GM23248 (cell line): ENCODE results near the gene PLEKHA6. TPM values are rescaled to one million over a fixed set of nuclear protein-coding genes. Genes with fewer than 3 reads are reported as not detected.

Source experiments
- DNase-seq: peaks from one replicate; pipeline ENCODE4 v3.0.0-alpha.2; 2015
- H2AFZ ChIP-seq: fragments of 200-600 bp; sonication (generic); 2 replicates; pipeline ENCODE4 v1.6.1; 2016; ENCODE audit warnings: antibody characterized with exemption
- H3F3A ChIP-seq: fragments of 200-600 bp; sonication (generic); 2 replicates; pipeline ENCODE4 v1.6.1; 2016; ENCODE audit warnings: mild to moderate bottlenecking, antibody characterized with exemption, mixed run types; ENCODE audit not compliant: insufficient read depth
- H3K27ac ChIP-seq: fragments of 200-600 bp; sonication (generic); 2 replicates; pipeline ENCODE4 v1.5.1; 2016; ENCODE audit warnings: mild to moderate bottlenecking
- H3K27me3 ChIP-seq: fragments of 200-600 bp; sonication (generic); replicated peaks from 2 replicates; pipeline ENCODE4 v1.6.1; 2016; ENCODE audit warnings: mild to moderate bottlenecking; ENCODE audit not compliant: insufficient read depth
- H3K36me3 ChIP-seq: fragments of 200-600 bp; sonication (generic); 2 replicates; pipeline ENCODE4 v1.6.1; 2016; ENCODE audit warnings: low read depth, mild to moderate bottlenecking
- H3K4me1 ChIP-seq: fragments of 200-600 bp; sonication (generic); 2 replicates; pipeline ENCODE4 v1.6.1; 2016; ENCODE audit warnings: mild to moderate bottlenecking; ENCODE audit not compliant: insufficient read depth
- H3K4me2 ChIP-seq: fragments of 200-600 bp; sonication (generic); one replicate; pipeline ENCODE4 v1.6.1; 2016; ENCODE audit warnings: mild to moderate bottlenecking; ENCODE audit not compliant: unreplicated experiment
- H3K4me3 ChIP-seq: fragments of 200-600 bp; sonication (generic); 2 replicates; pipeline ENCODE4 v1.5.1; 2016; ENCODE audit warnings: mild to moderate bottlenecking
- H3K79me2 ChIP-seq: fragments of 200-600 bp; sonication (generic); 2 replicates; pipeline ENCODE4 v1.6.1; 2016; ENCODE audit warnings: mild to moderate bottlenecking; ENCODE audit not compliant: insufficient read depth
- H3K9ac ChIP-seq: fragments of 200-600 bp; sonication (generic); 2 replicates; pipeline ENCODE4 v1.6.1; 2016; ENCODE audit warnings: mild to moderate bottlenecking
- H3K9me2 ChIP-seq: fragments of 200-600 bp; sonication (generic); 2 replicates; pipeline ENCODE4 v1.6.1; 2016; ENCODE audit warnings: mixed run types, mild to moderate bottlenecking, moderate library complexity; ENCODE audit not compliant: insufficient read depth
- H3K9me3 ChIP-seq: fragments of 200-600 bp; sonication (generic); one replicate; pipeline ENCODE4 v1.6.1; 2017; ENCODE audit warnings: low read depth
- H4K20me1 ChIP-seq: fragments of 200-600 bp; sonication (generic); 2 replicates; pipeline ENCODE4 v1.6.0; 2016; ENCODE audit not compliant: insufficient read depth
- EZH2 ChIP-seq: fragments of 200-600 bp; sonication (generic); IDR thresholded peaks from 2 replicates; pipeline ENCODE4 v1.6.1; 2018; ENCODE audit warnings: antibody characterized with exemption, mild to moderate bottlenecking; ENCODE audit not compliant: insufficient read depth, poor library complexity, severe bottlenecking
- EZH2phosphoT487 ChIP-seq: fragments of 200-600 bp; sonication (generic); IDR thresholded peaks from 2 replicates; pipeline ENCODE4 v1.6.1; 2018; ENCODE audit warnings: antibody characterized with exemption, moderate library complexity, mild to moderate bottlenecking, low read depth; ENCODE audit not compliant: insufficient read depth
- WGBS, 2 experiments: methylation state at CpG; one replicate each; pipeline ENCODE4 v1.1.6; 2015 to 2017; ENCODE audit warnings: low lambda C conversion rate in 2 of 2, low coverage in 1 of 2; ENCODE audit errors: missing lambda C conversion rate in 2 of 2; 5-methylcytosine and 5-hydroxymethylcytosine counted together
- in situ Hi-C: fragments of 300-500 bp; cut with MboI; formaldehyde crosslinking; loops from 2 replicates; pipeline ENCODE4 v1.15.0; 2020
- polyA plus RNA-seq: library from polyadenylated mRNA; unstranded; fragments of >200 nt; fragmentation: Nextera tagmentation; extraction: Ambion mirVana; gene quantifications from 2 replicates; pipeline ENCODE4 v1.2.1, GENCODE V29; 2016
- total RNA-seq: library from RNA; depleted of rRNA; stranded (reverse); fragments of >200 nt; shearing (Covaris generic); gene quantifications from 2 replicates; pipeline ENCODE4 v1.2.3, GENCODE V29; 2014

The PLEKHA6 gene
- total and polyA plus RNA-seq, 2 experiments from 2014 or later: 4.5 to 7.3 TPM

DNA sequence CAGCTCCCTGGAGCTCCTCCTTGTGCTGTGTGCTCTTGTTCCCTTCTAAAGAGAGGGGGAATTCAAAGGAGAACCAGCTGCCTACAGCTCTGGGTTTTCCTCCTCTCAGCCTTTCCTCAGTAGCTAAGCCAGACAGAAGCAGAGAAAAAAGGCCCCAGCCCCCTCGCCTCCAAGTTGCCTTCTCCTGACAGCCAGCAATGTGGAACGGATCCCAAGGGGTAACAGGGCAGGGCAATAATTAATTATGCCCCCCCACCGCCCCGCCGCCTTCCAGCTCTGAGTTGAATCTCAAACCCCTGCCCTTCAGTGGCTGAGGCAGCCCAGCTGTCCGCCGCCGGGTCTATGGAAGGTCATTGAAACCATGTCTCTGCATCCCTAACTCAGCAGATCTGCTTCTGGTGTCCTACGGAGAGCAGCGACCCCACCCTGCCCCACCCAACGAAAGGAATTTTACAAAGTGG, 76.9 kb downstream of the PLEKHA6 start:
- Histone ChIP-seq H3K36me3 (no peaks in the 10 kb centered on the region), H4K20me1 (no peaks in the 10 kb centered on the region), H3K4me3 (no peak overlapping the region), H3K79me2 (no peaks in the 10 kb centered on the region), H3K9me2 (no peaks in the 10 kb centered on the region), H3K4me1 (peaks cover 13% of the 10 kb centered on the region), H3F3A (0 out of 2 replicates have a peak, but pooled peaks cover 8% of the 10 kb centered on the region), H3K4me2 (no peak overlapping the region), H3K27ac (no peak overlapping the region), H3K9ac (no peak overlapping the region), H3K9me3 (no peaks in the 10 kb centered on the region), H2AFZ (no peak overlapping the region), H3K27me3 (no peaks in the 10 kb centered on the region)
- in situ Hi-C loops: no loop called here
- WGBS, 2 experiments: 60 to 61% methylated on average over 10 to 11 of the region's 11 CpGs
- no peak for DNase-seq
- no peak for TF ChIP-seq EZH2phosphoT487
- TF ChIP-seq EZH2: no peak

DNA sequence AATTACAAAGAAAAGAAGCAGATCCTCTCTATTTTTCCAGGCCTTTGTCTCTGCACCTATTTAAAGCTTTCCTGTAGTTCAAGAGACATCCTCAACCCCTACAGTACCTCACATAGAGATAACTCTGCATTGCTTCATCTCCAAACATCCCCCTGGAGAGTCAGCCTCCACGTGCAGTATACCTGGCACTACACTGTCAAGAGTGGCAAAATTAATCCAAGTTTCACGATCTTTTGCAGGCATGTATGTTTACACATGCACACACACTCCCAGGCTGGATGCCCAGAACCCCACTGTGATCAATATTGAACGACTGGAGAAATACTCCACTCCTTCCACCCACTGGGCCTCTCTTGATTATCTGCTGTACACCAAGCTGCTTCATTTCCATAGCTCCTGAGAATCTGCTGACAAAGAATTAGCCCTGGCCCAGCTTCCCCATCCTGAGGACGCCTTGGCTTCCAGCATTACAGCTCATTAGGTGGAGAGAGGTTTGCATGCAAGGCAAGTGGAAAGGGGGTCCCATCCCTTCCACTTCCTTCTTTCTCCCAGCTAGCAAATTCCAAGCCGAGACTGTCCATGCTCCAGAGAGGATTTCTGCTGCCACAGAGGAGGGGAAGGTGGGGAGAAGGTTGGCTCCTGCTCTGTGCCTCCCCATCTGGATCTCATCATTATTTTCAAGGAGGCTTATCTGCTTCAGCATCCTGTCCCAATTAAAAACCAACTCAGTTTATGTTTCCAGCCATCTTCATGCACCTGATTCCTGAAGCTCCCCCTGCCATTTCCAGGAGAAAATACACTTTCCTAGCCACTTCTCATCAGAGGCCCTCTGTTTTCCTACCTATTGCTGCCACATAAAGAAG, 79.4 kb downstream of the PLEKHA6 start:
- H4K20me1 ChIP-seq: no peaks in the 10 kb centered on the region
- no peak overlapping the region for H3K9ac ChIP-seq
- no peaks in the 10 kb centered on the region for H3K79me2 ChIP-seq
- in situ Hi-C loops: no loop called here
- H3K4me1 ChIP-seq: no peaks in the 10 kb centered on the region
- H3K27ac ChIP-seq: no peak overlapping the region
- TF ChIP-seq EZH2phosphoT487: no peak
- no peaks in the 10 kb centered on the region for H3K9me3 ChIP-seq
- no peaks in the 10 kb centered on the region for H3K9me2 ChIP-seq
- 51 to 61% methylated on average over 5 of the region's 5 CpGs for WGBS, 2 experiments
- no peak for DNase-seq
- no peak overlapping the region for H2AFZ ChIP-seq
- no peaks in the 10 kb centered on the region for H3K36me3 ChIP-seq
- no peaks in the 10 kb centered on the region for H3F3A ChIP-seq
- H3K27me3 ChIP-seq: no peaks in the 10 kb centered on the region
- H3K4me2 ChIP-seq: no peak overlapping the region
- H3K4me3 ChIP-seq: no peak overlapping the region

DNA sequence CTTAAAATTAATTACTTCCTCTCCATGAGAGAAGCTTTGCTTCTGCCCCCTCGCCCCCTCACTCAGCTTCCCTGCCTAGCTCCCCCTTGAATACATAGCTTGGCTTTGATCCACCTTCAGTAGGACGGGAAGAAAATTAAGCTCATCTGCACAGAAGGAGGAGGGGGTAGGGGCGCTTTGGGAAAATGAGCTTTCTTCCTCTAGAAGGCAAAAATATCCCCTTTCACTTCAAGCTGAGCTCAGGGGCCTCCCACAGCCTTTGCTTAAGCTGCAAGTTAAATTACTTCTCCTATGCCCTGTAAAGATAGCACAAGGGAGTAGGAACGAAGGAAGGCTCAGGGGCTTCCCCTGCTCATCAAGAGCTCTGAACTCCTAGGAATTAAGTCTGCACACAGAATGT, 80.8 kb downstream of the PLEKHA6 start:
- TF ChIP-seq EZH2 (no peak), EZH2phosphoT487 (no peak)
- 66 to 67% methylated on average over 4 of the region's 4 CpGs for WGBS, 2 experiments
- in situ Hi-C loops: no loop called here
- Histone ChIP-seq H2AFZ (no peak overlapping the region), H3K4me2 (no peak overlapping the region), H4K20me1 (no peaks in the 10 kb centered on the region), H3K27ac (no peak overlapping the region), H3K36me3 (no peaks in the 10 kb centered on the region), H3K9me2 (no peaks in the 10 kb centered on the region), H3K4me1 (no peaks in the 10 kb centered on the region), H3F3A (no peaks in the 10 kb centered on the region), H3K4me3 (no peak overlapping the region), H3K79me2 (no peaks in the 10 kb centered on the region), H3K9ac (no peak overlapping the region), H3K27me3 (no peaks in the 10 kb centered on the region), H3K9me3 (no peaks in the 10 kb centered on the region)
- no peak for DNase-seq

DNA sequence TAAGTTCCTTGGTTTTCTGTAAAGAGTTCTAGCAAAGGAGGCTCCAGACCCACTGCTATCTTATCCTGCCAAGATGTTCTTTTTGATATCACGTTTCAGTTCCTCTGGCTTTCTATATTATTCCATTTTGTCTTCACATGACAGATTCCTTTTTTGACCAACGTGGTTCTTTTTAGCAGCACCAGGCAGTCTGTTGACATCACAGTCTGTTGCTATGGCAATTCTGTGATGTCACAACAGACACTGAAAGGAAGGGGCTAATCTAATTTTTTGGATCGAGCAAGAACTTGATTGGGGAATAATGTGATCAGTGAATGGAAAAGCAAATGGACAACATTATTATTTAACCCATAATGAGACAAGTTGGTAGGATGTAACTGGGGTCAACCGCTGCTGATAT, 81.5 kb downstream of the PLEKHA6 start:
- H3K27me3 ChIP-seq: no peaks in the 10 kb centered on the region
- no peak overlapping the region for H3K4me3 ChIP-seq
- WGBS, 2 experiments: 50 to 58% methylated on average over 4 of the region's 4 CpGs
- no peak overlapping the region for H3K27ac ChIP-seq
- H3K36me3 ChIP-seq: no peaks in the 10 kb centered on the region
- H3K9me2 ChIP-seq: no peaks in the 10 kb centered on the region
- H3K9ac ChIP-seq: no peak overlapping the region
- H3F3A ChIP-seq: no peaks in the 10 kb centered on the region
- DNase-seq: no peak
- TF ChIP-seq EZH2: no peak
- no peak for TF ChIP-seq EZH2phosphoT487
- in situ Hi-C loops: no loop called here
- no peaks in the 10 kb centered on the region for H3K79me2 ChIP-seq
- no peak overlapping the region for H2AFZ ChIP-seq
- H3K9me3 ChIP-seq: no peaks in the 10 kb centered on the region
- no peaks in the 10 kb centered on the region for H4K20me1 ChIP-seq
- H3K4me1 ChIP-seq: no peaks in the 10 kb centered on the region
- no peak overlapping the region for H3K4me2 ChIP-seq
